HG03439 (cell line): ENCODE data around the gene RORB.

Experiments used
- ATAC-seq: cut with Tn5 transposase; IDR thresholded peaks from one replicate; pipeline ENCODE4 v1.9.1; 2021; ENCODE audit warnings: mild to moderate bottlenecking, moderate library complexity; ENCODE audit not compliant: unreplicated experiment

RORB gene

GRCh38 chr9:74697535-74697934 is 200.4 kb downstream of the RORB start:
- no peak for ATAC-seq

- no peak for ATAC-seq
These were observed 214.2 kb downstream of the RORB start for GRCh38 chr9:74711341-74711740.

GRCh38 chr9:74718709-74719108 is 221.6 kb downstream of the RORB start:
- ATAC-seq = no peak

GRCh38 chr9:74719306-74719705 is 222.2 kb downstream of the RORB start:
- ATAC-seq = no peak

GRCh38 chr9:74721696-74722660 is 224.8 kb downstream of the RORB start:
- no peak for ATAC-seq

- no peak for ATAC-seq
These were observed 227.2 kb downstream of the RORB start for GRCh38 chr9:74724317-74724716.

- ATAC-seq = no peak
These were observed 229.4 kb downstream of the RORB start for GRCh38 chr9:74726581-74726980.

GRCh38 chr9:74728176-74728575 is 231.0 kb downstream of the RORB start:
- no peak for ATAC-seq

- ATAC-seq = no peak
These were observed 232.1 kb downstream of the RORB start for GRCh38 chr9:74729136-74729695.

GRCh38 chr9:74735761-74736160 is 238.6 kb downstream of the RORB start:
- ATAC-seq = no peak

GRCh38 chr9:74736646-74737045 is 239.5 kb downstream of the RORB start:
- no peak for ATAC-seq

GRCh38 chr9:74742191-74742790 is 245.2 kb downstream of the RORB start:
- no peak for ATAC-seq
